GM23338 (cell line): ENCODE results near the gene PRR22. TPM values are rescaled to one million over a fixed set of nuclear protein-coding genes. Genes with fewer than 3 reads are reported as not detected.

Source experiments
- ATAC-seq: fragments of 200-7000 bp; cut with Tn5 transposase; 3 replicates; pipeline ENCODE4 v1.9.1; 2020
- DNase-seq: peaks from one replicate; pipeline ENCODE4 v3.0.0-alpha.2; 2015; ENCODE audit warnings: low spot score
- H2AFZ ChIP-seq: fragments of 200-600 bp; sonication (generic); 2 replicates; pipeline ENCODE4 v1.8.0; 2016; ENCODE audit warnings: antibody characterized with exemption, mild to moderate bottlenecking, moderate library complexity
- H3F3A ChIP-seq: fragments of 200-600 bp; sonication (generic); replicated peaks from 2 replicates; pipeline ENCODE4 v1.8.0; 2017; ENCODE audit warnings: antibody characterized with exemption, mixed run types, low read depth
- H3K27ac ChIP-seq: fragments of 200-600 bp; sonication (generic); 2 replicates; pipeline ENCODE4 v1.6.1; 2016; ENCODE audit warnings: low read depth
- H3K27me3 ChIP-seq: fragments of 200-600 bp; sonication (generic); 2 replicates; pipeline ENCODE4 v1.8.0; 2016; ENCODE audit warnings: mild to moderate bottlenecking, mixed run types, moderate library complexity; ENCODE audit not compliant: insufficient read depth
- H3K36me3 ChIP-seq: fragments of 200-600 bp; sonication (generic); 2 replicates; pipeline ENCODE4 v1.8.0; 2016; ENCODE audit warnings: mild to moderate bottlenecking; ENCODE audit not compliant: insufficient read depth
- H3K4me1 ChIP-seq: fragments of 200-600 bp; sonication (generic); 2 replicates; pipeline ENCODE4 v1.8.0; 2016; ENCODE audit warnings: mild to moderate bottlenecking, moderate library complexity; ENCODE audit not compliant: insufficient read depth
- H3K4me2 ChIP-seq: fragments of 200-600 bp; sonication (generic); 2 replicates; pipeline ENCODE4 v1.7.1; 2017; ENCODE audit warnings: mixed run types
- H3K4me3 ChIP-seq: fragments of 200-600 bp; sonication (generic); 2 replicates; pipeline ENCODE4 v1.6.1; 2016; ENCODE audit warnings: mixed run types
- H3K79me2 ChIP-seq: fragments of 200-600 bp; sonication (generic); replicated peaks from 2 replicates; pipeline ENCODE4 v1.8.0; 2017; ENCODE audit warnings: mild to moderate bottlenecking; ENCODE audit not compliant: insufficient read depth
- H3K9me2 ChIP-seq: fragments of 200-600 bp; sonication (generic); 2 replicates; pipeline ENCODE4 v1.8.0; 2017; ENCODE audit not compliant: insufficient read depth
- H4K20me1 ChIP-seq: fragments of 200-600 bp; sonication (generic); replicated peaks from 2 replicates; pipeline ENCODE4 v1.8.0; 2017; ENCODE audit warnings: mild to moderate bottlenecking; ENCODE audit not compliant: insufficient read depth
- H3K27ac Mint-ChIP-seq: 2 replicates; pipeline ENCODE4 v1.8.0; 2020; ENCODE audit warnings: inconsistent platforms, mild to moderate bottlenecking, moderate library complexity, mixed read lengths
- H3K27me3 Mint-ChIP-seq: 3 replicates; pipeline ENCODE4 v1.8.0; 2022; ENCODE audit warnings: low read depth, mild to moderate bottlenecking, moderate library complexity, mixed read lengths, inconsistent platforms; ENCODE audit not compliant: insufficient read depth, poor library complexity
- H3K36me3 Mint-ChIP-seq: 3 replicates; pipeline ENCODE4 v1.8.0; 2021; ENCODE audit warnings: low read depth, mild to moderate bottlenecking, inconsistent platforms, moderate library complexity, mixed read lengths
- H3K4me1 Mint-ChIP-seq: 3 replicates; pipeline ENCODE4 v1.8.0; 2020; ENCODE audit warnings: mild to moderate bottlenecking, inconsistent platforms, mixed read lengths
- H3K4me3 Mint-ChIP-seq: 3 replicates; pipeline ENCODE4 v1.8.0; 2021; ENCODE audit warnings: moderate library complexity, mild to moderate bottlenecking, inconsistent platforms, mixed read lengths
- H3K9me3 Mint-ChIP-seq: 3 replicates; pipeline ENCODE4 v1.8.0; 2020; ENCODE audit warnings: moderate library complexity, mild to moderate bottlenecking, inconsistent platforms, mixed read lengths
- EZH2 ChIP-seq: fragments of 200-600 bp; sonication (generic); IDR thresholded peaks from one replicate; pipeline ENCODE4 v1.8.0; 2017; ENCODE audit warnings: antibody characterized with exemption, mild to moderate bottlenecking, low read depth; ENCODE audit not compliant: unreplicated experiment
- EZH2phosphoT487 ChIP-seq: fragments of 200-600 bp; sonication (generic); IDR thresholded peaks from one replicate; pipeline ENCODE4 v1.8.1; 2018; ENCODE audit warnings: antibody characterized with exemption; ENCODE audit not compliant: unreplicated experiment
- JUNB ChIP-seq: IDR thresholded peaks from one replicate; pipeline ENCODE4 v1.6.1; 2016; ENCODE audit warnings: antibody characterized with exemption; ENCODE audit not compliant: unreplicated experiment
- NANOG ChIP-seq: IDR thresholded peaks from 2 replicates; pipeline ENCODE4 v1.6.1; 2016; ENCODE audit warnings: antibody characterized with exemption, borderline replicate concordance
- POLR2AphosphoS5 ChIP-seq: IDR thresholded peaks from 2 replicates; pipeline ENCODE4 v1.6.1; 2016; ENCODE audit warnings: antibody characterized with exemption, low read depth
- STAT1 ChIP-seq: IDR thresholded peaks from one replicate; pipeline ENCODE4 v1.6.1; 2016; ENCODE audit warnings: antibody characterized with exemption; ENCODE audit not compliant: unreplicated experiment
- ZNF114 ChIP-seq: fragments of 250-450 bp; sonication (Bioruptor Pico); IDR thresholded peaks from 2 replicates; pipeline ENCODE4 v1.5.0; 2020; ENCODE audit warnings: mild to moderate bottlenecking, moderate library complexity
- polyA plus RNA-seq: library from polyadenylated mRNA; unstranded; fragments of >200 nt; fragmentation: Nextera tagmentation; extraction: Ambion mirVana; gene quantifications from 2 replicates; pipeline ENCODE4 v1.2.1, GENCODE V29; 2016
- total RNA-seq: library from RNA; depleted of rRNA; stranded (reverse); fragments of >200 nt; shearing (Covaris generic); gene quantifications from 2 replicates; pipeline ENCODE4 v1.2.3, GENCODE V29; 2014
- TF ChIP-seq, protein P1 (sequence below), 2 experiments: fragments of 200-600 bp in 1 of 2; sonication (generic) in 1 of 2; conservative IDR thresholded peaks; 2 replicates each; pipeline versions ENCODE4 v1.5.1 to v1.6.1; 2016 to 2017; ENCODE audit warnings: antibody characterized with exemption in 2 of 2, low read depth in 2 of 2, mild to moderate bottlenecking in 2 of 2, moderate library complexity in 1 of 2
- TF ChIP-seq, protein P2 (sequence below): IDR thresholded peaks from 2 replicates; pipeline ENCODE4 v1.6.1; 2016; ENCODE audit warnings: antibody characterized with exemption
- TF ChIP-seq, protein P3 (sequence below): fragments of 250-450 bp; sonication (Bioruptor Pico); IDR thresholded peaks from 2 replicates; pipeline ENCODE4 v1.5.0; 2020; ENCODE audit warnings: mild to moderate bottlenecking, moderate library complexity

The PRR22 gene
- total and polyA plus RNA-seq, 2 experiments from 2014 or later, result 1.0 to 1.2 TPM

DNA sequence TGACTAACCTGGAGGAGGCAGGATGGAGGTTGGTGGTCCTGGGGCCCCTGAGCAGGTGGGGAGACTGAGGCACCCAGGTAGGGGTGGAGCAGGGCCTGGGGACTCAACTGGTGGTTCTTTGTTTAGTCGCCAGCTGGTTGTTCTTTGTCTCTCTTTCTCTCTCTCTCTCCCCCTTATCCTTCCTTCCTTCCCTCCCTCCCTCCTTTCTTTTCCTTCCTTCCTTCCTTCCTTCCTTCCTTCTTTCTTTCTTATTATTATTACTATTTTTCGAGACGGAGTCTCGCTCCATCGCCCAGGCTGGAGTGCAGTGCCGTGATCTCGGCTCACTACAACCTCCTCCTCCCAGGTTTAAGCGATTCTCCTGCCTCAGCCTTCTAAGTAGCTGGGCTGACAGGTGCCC is 13.7 kb upstream of the PRR22 start:
- Histone ChIP-seq H3K4me1 (no peaks in the 10 kb centered on the region; the same call in 1 of the 2 replicates), H3K27me3 (peaks cover 6% of the 10 kb centered on the region), H3K9me2 (peaks cover 2% of the 10 kb centered on the region; the same call in 1 of the 2 replicates), H3K79me2 (no peaks in the 10 kb centered on the region), H3K4me3 (no peak overlapping the region), H3K36me3 (no peaks in the 10 kb centered on the region), H3K27ac (no peak overlapping the region), H2AFZ (no peak overlapping the region), H3F3A (no peaks in the 10 kb centered on the region), H4K20me1 (no peaks in the 10 kb centered on the region), H3K4me2 (no peak overlapping the region)
- DNase-seq, result no peak
- peaks cover 32% of the 10 kb centered on the region for H3K27me3 Mint-ChIP-seq
- H3K27ac Mint-ChIP-seq, result no peak overlapping the region
- H3K4me1 Mint-ChIP-seq, result peaks cover 7% of the 10 kb centered on the region
- H3K9me3 Mint-ChIP-seq, result peaks cover 3% of the 10 kb centered on the region; the same call in 1 of the 3 replicates
- no peak overlapping the region for H3K4me3 Mint-ChIP-seq
- TF ChIP-seq, protein P1, sequence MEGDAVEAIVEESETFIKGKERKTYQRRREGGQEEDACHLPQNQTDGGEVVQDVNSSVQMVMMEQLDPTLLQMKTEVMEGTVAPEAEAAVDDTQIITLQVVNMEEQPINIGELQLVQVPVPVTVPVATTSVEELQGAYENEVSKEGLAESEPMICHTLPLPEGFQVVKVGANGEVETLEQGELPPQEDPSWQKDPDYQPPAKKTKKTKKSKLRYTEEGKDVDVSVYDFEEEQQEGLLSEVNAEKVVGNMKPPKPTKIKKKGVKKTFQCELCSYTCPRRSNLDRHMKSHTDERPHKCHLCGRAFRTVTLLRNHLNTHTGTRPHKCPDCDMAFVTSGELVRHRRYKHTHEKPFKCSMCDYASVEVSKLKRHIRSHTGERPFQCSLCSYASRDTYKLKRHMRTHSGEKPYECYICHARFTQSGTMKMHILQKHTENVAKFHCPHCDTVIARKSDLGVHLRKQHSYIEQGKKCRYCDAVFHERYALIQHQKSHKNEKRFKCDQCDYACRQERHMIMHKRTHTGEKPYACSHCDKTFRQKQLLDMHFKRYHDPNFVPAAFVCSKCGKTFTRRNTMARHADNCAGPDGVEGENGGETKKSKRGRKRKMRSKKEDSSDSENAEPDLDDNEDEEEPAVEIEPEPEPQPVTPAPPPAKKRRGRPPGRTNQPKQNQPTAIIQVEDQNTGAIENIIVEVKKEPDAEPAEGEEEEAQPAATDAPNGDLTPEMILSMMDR (conservative IDR thresholded peaks at IDR 0.05; ENCODE audit: low read depth in 2 of 2), result no peak
- TF ChIP-seq NANOG (no peak), EZH2 (no peak), POLR2AphosphoS5 (no peak), ZNF114 (no peak), STAT1 (no peak)
- TF ChIP-seq, protein P2, sequence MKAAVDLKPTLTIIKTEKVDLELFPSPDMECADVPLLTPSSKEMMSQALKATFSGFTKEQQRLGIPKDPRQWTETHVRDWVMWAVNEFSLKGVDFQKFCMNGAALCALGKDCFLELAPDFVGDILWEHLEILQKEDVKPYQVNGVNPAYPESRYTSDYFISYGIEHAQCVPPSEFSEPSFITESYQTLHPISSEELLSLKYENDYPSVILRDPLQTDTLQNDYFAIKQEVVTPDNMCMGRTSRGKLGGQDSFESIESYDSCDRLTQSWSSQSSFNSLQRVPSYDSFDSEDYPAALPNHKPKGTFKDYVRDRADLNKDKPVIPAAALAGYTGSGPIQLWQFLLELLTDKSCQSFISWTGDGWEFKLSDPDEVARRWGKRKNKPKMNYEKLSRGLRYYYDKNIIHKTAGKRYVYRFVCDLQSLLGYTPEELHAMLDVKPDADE, result no peak
- ATAC-seq, result no peak
- peaks cover 2% of the 10 kb centered on the region; the same call in 1 of the 3 replicates for H3K36me3 Mint-ChIP-seq

DNA sequence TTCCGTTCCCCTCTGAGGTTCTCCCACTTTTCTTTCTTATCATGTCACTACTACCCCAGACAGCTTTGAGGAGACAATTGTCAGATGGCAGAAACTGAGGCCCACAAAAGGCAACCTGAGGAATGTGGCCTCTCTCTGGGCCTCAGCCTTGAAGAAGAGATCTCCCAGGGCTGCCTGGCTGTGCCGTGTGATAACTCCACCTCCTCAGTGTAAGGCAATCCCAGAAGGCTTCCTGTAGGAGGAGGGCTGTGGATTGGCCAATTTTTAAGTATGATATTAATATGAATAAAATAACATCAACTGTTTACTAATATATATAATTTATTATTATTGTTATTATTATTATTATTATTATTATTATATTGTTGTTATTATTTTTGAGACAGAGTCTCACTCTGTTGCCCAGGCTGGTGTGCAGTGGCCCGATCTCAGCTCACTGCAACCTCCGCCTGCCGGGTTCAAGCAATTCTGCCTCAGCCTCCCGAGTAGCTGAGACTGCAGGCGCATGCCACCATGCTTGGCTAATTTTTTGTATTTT is 10.9 kb upstream of the PRR22 start:
- TF ChIP-seq STAT1 (no peak), POLR2AphosphoS5 (no peak), EZH2 (no peak), EZH2phosphoT487 (no peak), NANOG (no peak), JUNB (no peak)
- TF ChIP-seq, protein P3, sequence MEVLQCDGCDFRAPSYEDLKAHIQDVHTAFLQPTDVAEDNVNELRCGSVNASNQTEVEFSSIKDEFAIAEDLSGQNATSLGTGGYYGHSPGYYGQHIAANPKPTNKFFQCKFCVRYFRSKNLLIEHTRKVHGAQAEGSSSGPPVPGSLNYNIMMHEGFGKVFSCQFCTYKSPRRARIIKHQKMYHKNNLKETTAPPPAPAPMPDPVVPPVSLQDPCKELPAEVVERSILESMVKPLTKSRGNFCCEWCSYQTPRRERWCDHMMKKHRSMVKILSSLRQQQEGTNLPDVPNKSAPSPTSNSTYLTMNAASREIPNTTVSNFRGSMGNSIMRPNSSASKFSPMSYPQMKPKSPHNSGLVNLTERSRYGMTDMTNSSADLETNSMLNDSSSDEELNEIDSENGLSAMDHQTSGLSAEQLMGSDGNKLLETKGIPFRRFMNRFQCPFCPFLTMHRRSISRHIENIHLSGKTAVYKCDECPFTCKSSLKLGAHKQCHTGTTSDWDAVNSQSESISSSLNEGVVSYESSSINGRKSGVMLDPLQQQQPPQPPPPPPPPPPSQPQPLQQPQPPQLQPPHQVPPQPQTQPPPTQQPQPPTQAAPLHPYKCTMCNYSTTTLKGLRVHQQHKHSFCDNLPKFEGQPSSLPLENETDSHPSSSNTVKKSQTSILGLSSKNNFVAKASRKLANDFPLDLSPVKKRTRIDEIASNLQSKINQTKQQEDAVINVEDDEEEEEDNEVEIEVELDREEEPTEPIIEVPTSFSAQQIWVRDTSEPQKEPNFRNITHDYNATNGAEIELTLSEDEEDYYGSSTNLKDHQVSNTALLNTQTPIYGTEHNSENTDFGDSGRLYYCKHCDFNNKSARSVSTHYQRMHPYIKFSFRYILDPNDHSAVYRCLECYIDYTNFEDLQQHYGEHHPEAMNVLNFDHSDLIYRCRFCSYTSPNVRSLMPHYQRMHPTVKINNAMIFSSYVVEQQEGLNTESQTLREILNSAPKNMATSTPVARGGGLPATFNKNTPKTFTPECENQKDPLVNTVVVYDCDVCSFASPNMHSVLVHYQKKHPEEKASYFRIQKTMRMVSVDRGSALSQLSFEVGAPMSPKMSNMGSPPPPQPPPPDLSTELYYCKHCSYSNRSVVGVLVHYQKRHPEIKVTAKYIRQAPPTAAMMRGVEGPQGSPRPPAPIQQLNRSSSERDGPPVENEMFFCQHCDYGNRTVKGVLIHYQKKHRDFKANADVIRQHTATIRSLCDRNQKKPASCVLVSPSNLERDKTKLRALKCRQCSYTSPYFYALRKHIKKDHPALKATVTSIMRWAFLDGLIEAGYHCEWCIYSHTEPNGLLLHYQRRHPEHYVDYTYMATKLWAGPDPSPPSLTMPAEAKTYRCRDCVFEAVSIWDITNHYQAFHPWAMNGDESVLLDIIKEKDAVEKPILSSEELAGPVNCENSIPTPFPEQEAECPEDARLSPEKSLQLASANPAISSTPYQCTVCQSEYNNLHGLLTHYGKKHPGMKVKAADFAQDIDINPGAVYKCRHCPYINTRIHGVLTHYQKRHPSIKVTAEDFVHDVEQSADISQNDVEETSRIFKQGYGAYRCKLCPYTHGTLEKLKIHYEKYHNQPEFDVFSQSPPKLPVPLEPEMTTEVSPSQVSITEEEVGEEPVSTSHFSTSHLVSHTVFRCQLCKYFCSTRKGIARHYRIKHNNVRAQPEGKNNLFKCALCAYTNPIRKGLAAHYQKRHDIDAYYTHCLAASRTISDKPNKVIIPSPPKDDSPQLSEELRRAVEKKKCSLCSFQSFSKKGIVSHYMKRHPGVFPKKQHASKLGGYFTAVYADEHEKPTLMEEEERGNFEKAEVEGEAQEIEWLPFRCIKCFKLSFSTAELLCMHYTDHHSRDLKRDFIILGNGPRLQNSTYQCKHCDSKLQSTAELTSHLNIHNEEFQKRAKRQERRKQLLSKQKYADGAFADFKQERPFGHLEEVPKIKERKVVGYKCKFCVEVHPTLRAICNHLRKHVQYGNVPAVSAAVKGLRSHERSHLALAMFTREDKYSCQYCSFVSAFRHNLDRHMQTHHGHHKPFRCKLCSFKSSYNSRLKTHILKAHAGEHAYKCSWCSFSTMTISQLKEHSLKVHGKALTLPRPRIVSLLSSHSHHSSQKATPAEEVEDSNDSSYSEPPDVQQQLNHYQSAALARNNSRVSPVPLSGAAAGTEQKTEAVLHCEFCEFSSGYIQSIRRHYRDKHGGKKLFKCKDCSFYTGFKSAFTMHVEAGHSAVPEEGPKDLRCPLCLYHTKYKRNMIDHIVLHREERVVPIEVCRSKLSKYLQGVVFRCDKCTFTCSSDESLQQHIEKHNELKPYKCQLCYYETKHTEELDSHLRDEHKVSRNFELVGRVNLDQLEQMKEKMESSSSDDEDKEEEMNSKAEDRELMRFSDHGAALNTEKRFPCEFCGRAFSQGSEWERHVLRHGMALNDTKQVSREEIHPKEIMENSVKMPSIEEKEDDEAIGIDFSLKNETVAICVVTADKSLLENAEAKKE (CRISPR knock-in tag), result no peak
- Mint-ChIP-seq H3K9me3 (no peaks in the 10 kb centered on the region; the same call in 2 of the 3 replicates), H3K4me3 (no peak overlapping the region), H3K27me3 (peaks cover 24% of the 10 kb centered on the region), H3K36me3 (peaks cover under 1% of the 10 kb centered on the region), H3K27ac (no peak overlapping the region), H3K4me1 (peaks cover under 1% of the 10 kb centered on the region; the same call in 2 of the 3 replicates)
- DNase-seq, result no peak
- no peaks in the 10 kb centered on the region for H3K36me3 ChIP-seq
- H3K4me3 ChIP-seq, result no peak overlapping the region
- H3K9me2 ChIP-seq, result no peaks in the 10 kb centered on the region
- no peaks in the 10 kb centered on the region for H3K4me1 ChIP-seq
- no peak overlapping the region for H2AFZ ChIP-seq
- H3K4me2 ChIP-seq, result no peak overlapping the region
- H3K27me3 ChIP-seq, result no peaks in the 10 kb centered on the region
- no peak for ATAC-seq
- H3K27ac ChIP-seq, result no peak overlapping the region
- no peaks in the 10 kb centered on the region for H3F3A ChIP-seq
- no peaks in the 10 kb centered on the region for H3K79me2 ChIP-seq
- no peaks in the 10 kb centered on the region for H4K20me1 ChIP-seq
